GM18517 (cell line): ENCODE measurements around the gene MYL3.

Source experiments
- ATAC-seq: cut with Tn5 transposase; IDR thresholded peaks from one replicate; pipeline ENCODE4 v1.9.1; 2021; ENCODE audit warnings: mild to moderate bottlenecking, moderate library complexity; ENCODE audit not compliant: unreplicated experiment

The MYL3 gene

DNA sequence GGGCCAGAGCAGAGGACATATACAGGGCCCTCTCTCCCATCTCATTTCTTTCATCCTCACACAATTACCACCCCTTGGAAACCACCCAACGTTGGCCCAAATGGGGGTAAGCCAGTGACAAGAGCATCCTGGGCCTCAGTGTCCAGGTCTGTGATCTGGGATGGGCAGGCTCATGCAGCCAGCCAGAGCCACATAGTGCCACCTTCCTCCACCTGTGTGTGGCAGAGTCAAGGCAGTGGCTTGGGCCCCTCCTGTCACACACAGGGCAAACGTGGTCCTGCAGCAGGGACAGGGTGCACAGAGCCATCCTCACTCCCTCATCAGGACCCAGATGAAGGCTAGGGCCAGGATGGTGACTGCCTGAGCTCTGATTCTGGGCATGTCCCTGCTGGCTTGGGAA is 2.3 kb upstream of the MYL3 start:
- no peak for ATAC-seq

GRCh38 chr3:46865031-46865507 is 1.8 kb upstream of the MYL3 start:
- no peak for ATAC-seq

DNA sequence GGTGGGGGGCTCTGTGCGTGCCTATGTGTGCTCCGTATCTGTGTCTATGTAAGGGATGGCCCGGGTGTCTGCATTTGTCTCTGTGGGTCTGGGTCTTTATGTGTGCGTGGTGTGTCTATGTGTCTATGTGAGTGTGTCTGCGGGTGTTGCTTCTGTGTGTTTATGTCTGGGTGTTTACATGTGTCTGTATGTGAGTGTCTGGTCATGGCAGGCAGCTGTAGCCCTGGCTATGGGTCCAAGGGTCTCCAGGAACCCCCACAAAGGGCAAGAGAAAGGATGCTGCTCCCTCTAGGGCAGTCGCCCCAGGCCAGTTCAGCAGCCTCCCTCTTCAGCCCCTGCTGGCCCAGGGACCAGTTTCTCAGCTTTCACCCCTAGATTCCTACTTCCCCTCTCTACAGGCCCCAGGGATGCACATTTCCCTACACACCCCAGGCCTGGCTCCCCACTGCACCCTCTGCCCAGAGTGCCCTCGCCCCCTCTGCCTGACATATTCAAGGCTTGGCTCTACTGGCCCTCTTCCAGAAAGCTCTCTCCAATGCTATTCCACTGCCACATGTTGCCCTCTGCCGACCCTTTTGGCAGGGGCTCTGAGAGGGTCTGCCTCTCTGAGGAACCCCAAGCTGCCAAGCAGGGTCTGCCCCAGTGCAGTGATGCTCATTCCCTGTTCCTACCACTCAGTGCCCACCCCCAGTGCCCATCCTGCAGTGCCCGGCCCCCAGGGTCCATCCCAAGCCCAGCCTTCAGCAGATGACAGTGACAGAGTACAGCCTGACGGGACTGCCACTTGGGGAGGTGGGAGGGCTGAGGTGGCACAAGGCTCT is 1.0 kb upstream of the MYL3 start:
- no peak for ATAC-seq

GRCh38 chr3:46862369-46863025 is 747 bp downstream of the MYL3 start:
- no peak for ATAC-seq

DNA sequence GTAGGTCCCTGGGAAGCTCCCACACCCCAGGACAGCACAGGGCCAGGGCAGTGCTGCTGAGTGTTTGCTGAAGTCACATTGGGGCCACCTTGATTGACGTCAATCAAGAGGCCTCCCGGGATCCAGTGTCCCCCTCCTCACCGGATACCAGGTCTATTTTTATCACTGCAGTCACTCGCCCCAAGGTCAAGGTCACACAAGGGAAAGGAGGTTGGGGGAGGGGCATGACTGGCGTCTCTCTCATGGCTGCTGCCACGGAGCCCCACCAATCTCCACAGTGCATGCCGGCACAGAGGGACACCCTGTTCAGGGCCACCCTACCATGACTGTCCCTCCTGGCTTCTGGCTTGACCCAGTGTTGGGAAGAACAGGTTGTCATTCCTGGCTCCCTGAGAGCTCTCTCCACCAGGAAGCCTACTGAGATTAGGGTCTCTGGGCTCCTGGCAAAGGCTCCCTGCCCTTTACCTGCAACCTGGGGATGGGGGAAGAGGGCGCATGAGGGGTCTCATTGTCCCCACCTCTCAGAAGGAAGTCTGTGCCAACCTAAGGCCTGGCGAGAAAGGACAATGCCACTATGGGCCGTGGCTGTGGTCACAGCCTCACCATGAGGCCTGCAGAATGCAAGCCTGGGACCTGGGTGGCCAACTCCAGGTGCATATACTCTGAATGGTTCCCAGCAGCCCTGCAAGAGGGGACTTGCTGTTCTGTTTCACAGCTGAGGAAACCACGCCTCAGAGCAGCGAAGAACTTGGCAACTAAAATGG is 1.5 kb downstream of the MYL3 start:
- no peak for ATAC-seq

GRCh38 chr3:46860810-46861604 is 2.2 kb downstream of the MYL3 start:
- no peak for ATAC-seq

DNA sequence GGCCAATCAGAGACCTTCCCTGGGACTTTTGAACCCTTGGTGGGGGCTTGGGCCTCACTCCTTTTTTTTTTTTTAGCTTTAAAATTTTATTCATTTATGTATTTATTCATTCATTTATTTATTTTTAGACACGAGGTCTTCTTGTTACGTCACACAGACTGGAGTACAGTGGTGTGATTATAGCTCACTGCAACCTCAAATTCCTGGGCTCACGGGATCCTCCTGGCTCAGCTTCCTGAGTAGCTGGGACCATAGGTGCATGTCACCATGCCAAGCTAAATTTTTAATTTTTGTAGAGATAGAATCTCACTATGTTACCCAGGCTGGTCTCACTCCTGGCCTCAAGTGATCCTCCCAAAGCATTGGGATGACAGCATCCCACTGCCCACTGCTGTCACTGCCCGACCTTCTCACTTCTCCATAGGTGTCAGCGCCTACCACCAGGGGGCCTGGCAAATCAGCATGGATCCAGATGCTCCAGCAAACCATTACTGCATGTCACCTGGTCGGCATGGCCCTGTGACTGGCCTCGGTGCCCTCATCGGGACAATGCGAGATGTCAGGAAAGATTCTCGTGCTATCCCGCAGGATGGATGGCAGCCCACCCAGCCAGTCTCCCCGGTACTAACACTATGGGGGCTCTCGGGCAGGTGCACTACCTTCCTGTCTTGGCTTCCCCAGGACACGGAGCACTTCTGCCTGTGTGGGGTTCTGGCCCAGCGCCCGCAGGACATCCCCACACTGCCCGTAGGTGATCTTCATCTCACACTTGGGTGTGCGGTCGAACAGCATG is 3.0 kb downstream of the MYL3 start:
- ATAC-seq, result no peak

DNA sequence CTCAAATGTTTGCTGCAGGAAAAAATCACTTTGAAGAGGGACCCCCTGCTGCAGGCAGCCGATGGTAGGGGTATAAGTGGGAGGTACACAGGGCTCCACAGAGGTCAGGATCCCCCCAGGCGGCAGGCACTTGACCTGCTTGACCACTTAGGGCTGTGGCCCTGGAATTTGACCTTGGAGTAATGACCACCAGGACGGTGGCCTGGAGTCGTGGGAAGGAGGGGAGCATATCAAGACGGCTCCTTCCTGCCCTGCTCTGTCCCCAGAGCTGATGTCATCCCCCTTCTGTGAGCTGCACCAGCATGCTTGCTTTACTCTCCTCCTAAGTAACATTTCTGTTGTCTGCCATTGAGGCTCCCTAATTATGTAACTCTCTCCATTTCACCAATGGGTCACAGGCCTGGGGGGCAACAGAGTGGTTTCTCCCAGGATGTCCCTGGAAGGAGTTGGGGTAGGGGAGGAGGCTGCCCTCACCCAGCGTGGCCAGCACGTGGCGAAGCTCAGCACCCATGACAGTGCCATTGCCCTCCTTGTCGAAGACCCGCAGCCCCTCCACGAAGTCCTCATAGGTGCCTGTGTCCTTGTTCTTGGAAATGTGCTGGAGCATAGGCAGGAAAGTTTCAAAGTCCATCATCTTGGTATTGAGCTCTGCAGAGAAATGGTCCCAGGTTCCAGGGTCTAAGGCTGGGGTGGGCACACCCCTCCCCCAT is 4.1 kb downstream of the MYL3 start:
- no peak for ATAC-seq

DNA sequence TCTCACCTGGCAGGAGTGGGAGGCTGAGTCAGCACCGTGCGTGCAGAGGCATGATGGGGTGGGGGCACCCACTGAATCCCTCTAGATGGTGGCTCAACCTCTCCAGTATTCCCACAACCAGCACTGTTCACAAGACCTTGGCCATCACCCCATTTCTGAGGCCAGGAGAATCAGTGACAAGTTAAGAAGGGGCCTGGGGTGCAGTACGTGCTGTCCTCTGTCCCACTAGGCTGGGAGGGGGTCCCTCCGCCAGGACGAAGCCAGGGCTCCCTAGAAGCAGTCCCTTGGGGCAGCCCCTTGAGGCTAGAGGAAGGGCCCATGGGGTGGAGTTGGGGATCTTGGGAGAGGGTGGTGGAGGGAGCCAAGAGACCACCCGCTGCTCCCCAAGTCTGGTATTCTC is 4.8 kb downstream of the MYL3 start:
- no peak for ATAC-seq

DNA sequence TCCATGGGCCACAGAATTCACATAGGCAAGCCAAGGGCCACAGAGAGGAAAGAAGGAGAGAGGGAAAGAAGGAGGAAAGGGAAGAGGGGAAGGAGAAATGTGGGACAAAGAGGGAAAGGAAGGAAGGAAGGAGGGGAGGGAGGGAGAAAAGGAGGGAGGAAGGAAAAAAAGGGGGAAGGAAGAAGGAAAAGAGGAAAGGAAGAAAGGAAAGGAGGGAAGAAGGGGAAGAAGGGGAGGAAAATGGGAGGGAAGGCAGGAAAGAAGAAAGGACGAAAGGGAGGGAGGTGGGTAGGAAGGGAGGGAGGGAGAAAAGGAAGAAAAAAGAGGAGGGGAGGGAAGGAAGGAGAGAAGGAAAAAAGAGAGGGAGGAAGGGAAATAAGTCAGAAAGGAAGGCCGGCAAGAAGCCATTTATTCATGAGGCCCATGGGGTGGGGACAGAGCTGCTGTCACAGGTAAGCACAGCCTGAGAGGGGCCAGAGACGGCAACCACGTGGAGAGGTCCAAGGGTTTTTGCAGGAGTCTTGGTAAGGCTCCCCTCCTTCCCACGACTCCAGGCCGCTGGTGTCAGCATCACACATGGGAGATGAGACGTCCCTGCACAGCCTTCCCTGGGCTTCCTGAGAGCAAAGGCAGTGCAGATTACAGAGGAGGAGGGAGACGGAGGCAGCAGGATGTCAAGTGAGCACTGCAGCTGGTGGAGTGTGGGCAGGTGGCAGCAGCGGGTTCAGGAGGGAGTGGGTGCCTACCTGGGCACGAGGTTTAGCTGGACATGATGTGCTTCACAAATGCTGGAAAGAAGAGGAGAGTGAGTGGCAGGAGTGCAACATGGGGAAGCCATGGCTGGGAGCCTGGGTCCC is 5.5 kb downstream of the MYL3 start:
- ATAC-seq, result no peak

DNA sequence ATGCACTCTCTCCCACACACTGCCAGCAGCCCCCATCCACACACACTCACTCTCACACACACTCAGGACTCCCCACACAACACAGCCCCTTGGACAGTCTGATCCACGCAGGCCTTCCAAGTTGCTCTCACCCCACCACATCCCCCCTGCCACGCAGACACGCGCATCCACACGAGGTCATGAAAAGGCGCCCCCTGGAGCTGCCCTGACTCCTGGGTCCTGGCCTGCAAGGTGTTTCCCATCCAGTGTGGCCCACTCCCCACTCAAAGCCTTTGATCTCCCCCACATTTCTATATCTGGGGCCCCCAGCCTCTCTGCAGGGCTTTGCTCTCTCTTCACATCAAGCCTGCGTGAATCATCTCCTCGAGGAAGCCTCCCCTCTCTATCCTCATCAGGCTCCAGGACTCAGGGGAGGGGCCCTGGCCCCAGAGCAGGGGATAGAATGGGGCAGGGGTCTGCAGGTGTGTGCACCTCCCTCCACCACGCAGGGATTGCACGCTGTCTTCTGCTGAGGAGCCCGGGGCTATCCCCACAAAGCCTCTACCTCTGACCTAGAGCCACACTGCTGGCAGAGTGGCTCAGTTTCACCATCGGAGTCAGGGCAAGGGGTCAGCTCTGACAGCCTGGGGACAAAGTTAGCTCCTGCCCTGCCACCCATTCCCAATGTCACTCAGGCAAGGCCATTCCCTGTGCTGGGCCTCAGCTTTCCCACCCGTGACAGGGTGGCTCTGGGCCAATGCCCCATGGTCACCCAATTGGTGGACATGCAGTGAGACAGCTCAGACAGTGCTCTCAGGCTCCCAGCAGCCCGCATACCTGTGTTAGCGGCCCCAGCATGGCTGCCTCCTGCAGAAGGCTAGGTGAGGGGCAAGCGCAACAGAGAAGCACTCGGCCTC is 6.4 kb downstream of the MYL3 start:
- ATAC-seq, result no peak

DNA sequence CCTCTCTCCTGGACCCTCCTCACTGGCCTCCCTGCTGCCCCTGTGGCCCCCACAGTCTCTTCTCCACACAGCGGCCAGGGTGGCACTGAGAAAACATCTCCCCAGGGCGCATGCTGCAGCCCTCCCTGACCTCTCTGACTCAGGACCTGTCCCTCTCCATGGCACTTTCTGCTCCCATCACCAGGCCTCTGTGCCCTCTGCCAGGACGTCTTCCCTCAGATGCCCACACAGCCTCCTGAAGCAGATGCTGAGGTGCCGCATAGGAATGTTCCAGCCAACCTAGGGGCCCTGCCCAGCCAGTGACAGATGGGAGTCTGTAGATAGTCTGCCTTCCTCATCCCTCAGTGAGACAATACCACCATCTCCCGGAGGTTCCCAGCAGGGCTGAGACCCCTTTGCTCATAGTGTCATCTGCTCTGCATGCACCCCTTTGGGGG is 8.7 kb downstream of the MYL3 start:
- no peak for ATAC-seq

GRCh38 chr3:46853441-46854415 is 9.5 kb downstream of the MYL3 start:
- no peak for ATAC-seq

DNA sequence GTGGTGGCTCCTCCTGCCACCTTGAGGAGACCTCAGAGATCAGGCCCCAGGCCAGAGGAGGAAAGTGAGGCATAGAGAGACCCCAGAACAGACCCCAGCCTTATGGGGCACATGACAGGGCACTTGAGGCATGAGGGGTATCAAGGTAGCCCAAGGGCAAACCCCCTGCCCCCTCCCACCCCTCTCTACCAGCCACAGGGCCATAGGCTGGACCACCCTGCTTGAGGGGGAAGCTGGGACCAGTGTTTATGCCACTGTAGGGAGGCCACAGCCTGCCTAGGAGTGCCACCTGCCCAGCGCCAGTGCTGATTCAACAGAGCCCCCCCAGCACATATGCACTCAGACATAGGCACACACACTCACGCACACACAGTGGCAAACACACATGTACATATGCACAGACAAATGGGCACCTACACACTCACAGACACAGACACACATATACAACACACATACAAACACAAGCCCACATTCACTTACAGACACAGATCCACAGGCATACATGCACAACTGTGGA is 10.3 kb downstream of the MYL3 start:
- ATAC-seq, result no peak

DNA sequence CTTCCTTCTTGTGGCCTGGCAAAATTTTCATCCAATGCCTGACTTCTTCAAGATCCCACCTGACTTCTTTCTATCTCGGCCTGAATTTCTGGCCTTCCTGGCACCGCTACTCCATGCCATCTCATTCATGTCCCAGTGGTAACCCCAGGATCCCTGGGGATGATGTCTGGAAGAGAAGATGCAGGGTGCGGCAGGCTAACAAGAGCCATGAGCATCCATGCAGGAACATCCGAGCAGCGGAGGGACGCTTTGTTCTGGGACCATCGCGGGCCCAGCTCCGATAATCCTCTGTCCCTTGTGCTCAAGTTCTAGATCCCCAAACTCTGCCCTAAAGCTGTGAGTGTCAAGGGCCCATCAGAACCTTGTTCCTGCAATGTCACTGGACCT is 10.9 kb downstream of the MYL3 start:
- no peak for ATAC-seq
